Measurements from ENCODE around the gene LTO1.
A peak's percentile ranks its signal among the peaks of the same experiment; 100 is the strongest.

LTO1 gene

DNA sequence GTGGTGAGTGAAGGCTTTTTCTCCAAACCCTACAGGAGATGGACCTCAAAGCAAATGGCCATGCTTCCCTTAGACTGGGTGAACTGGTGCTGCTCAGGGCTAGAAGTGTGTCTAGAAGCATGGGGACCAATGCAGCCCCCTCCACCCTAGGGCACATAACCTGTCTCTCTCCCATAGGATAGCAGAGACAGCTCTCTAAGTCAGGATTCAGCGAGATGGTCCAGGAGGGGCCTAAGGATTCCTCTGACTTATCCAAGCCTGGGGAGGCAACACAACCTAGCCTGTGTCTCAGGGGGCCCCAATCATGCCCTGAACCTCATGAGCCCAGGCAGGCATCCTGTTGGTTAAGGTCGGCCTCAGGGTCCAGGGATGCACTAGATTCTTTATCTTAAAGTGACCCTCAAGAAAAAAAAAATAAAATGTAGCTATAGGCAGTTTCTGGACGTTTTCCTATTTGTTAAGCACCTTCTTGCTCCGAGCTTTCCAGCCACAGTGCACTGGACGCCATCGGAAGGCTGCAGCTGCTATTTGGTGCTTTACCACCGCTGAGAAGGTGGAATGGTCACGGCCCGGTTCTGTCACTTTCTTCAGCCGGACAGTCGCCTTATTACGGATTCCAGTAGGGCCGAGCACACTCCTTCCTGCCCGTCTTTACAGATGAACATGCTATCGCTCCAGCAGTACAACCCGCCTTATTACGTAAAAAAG is 39.2 kb downstream of the LTO1 start:
- H3K4me3 ChIP-seq (ENCODE audit: low read depth, low read length), result peak overlapping the region; percentile 41
- in situ Hi-C loops (cut with HindIII; ENCODE audit: low pct_ligation_motif_present, low sequenced_read_pairs), result no loop called here
- TF ChIP-seq, protein P1, sequence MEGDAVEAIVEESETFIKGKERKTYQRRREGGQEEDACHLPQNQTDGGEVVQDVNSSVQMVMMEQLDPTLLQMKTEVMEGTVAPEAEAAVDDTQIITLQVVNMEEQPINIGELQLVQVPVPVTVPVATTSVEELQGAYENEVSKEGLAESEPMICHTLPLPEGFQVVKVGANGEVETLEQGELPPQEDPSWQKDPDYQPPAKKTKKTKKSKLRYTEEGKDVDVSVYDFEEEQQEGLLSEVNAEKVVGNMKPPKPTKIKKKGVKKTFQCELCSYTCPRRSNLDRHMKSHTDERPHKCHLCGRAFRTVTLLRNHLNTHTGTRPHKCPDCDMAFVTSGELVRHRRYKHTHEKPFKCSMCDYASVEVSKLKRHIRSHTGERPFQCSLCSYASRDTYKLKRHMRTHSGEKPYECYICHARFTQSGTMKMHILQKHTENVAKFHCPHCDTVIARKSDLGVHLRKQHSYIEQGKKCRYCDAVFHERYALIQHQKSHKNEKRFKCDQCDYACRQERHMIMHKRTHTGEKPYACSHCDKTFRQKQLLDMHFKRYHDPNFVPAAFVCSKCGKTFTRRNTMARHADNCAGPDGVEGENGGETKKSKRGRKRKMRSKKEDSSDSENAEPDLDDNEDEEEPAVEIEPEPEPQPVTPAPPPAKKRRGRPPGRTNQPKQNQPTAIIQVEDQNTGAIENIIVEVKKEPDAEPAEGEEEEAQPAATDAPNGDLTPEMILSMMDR (IDR thresholded peaks at IDR 0.05; ENCODE audit: low read depth, low read length, missing control alignments), result no peak
- H3K27me3 ChIP-seq (replicated peaks), result no peaks in the 10 kb centered on the region
- no peak for DNase-seq
- H3K36me3 ChIP-seq (replicated peaks), result no peaks in the 10 kb centered on the region
- H3K27ac ChIP-seq, result no peak overlapping the region

DNA sequence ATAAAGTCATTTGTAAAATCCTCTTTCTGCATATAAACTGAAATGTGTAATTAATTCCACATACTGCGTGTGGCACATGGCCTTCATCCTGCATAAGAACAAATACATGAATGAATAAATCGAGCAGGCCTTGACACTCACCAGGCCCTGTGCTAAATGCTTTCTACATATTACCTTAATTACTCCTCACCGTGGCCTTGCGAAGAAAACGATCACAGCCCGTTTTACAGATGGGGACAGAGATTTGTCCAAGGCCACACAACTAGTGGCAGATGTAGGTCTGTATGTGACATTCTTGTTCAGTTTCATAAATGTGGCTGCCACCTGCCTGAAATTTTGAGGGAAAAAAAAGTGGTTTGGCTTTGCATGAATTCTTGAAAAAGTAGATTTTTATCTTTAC is 40.0 kb downstream of the LTO1 start:
- DNase-seq, result no peak
- Histone ChIP-seq H3K27ac (no peak overlapping the region), H3K27me3 (replicated peaks) (no peaks in the 10 kb centered on the region), H3K36me3 (replicated peaks) (no peaks in the 10 kb centered on the region), H3K4me3 (ENCODE audit: low read depth, low read length) (no peak overlapping the region)
- in situ Hi-C loops (cut with HindIII; ENCODE audit: low pct_ligation_motif_present, low sequenced_read_pairs), result no loop called here
- TF ChIP-seq, protein P1 (IDR thresholded peaks at IDR 0.05; ENCODE audit: low read depth, low read length, missing control alignments), result no peak

DNA sequence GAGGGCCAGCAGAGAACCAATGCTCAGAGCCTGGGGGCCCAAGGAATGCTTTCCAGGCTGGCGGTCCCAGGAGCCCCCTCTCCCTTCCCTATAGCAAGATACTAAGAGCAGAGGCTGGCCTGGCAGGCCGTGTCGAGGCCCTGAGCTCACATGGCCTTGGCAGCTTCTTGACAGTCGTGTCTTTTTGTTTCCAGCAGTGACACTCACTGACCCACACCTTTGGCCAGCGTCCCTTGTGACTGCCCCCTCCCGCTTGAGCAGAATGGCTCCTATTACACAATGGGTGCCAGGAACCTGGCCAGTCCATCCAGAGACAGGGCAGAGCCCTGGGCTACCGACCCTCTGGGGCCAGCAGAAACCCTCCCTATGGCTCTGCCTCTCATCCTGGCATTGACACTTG is 40.6 kb downstream of the LTO1 start:
- Histone ChIP-seq H3K4me3 (ENCODE audit: low read depth, low read length) (no peak overlapping the region), H3K36me3 (replicated peaks) (no peaks in the 10 kb centered on the region), H3K27me3 (replicated peaks) (no peaks in the 10 kb centered on the region), H3K27ac (no peak overlapping the region)
- TF ChIP-seq, protein P1 (IDR thresholded peaks at IDR 0.05; ENCODE audit: low read depth, low read length, missing control alignments), result no peak
- in situ Hi-C loops (cut with HindIII; ENCODE audit: low pct_ligation_motif_present, low sequenced_read_pairs), result no loop called here
- DNase-seq, result no peak

DNA sequence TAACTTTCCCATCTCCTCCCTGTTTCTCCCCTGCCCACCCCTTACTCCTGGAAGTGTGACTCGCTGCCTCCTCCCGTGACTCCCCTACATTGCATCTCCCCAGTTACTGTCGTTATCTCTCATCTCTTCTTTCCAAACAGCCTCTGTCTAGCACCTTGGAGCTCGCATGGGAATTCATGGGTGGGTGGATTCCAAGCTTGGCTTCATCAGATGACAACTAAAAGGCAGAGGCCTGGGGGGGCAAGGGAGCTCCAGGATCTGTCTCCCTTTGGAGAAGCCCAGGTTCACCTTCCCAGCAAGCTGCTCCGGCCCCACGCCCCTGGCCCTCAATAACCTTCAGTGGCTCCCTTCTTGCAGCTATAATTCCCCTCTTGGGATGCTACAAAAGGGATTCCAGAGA is 41.1 kb downstream of the LTO1 start:
- H3K36me3 ChIP-seq (replicated peaks), result no peaks in the 10 kb centered on the region
- DNase-seq, result no peak
- no peak overlapping the region for H3K27ac ChIP-seq
- H3K27me3 ChIP-seq (replicated peaks), result no peaks in the 10 kb centered on the region
- TF ChIP-seq, protein P1 (IDR thresholded peaks at IDR 0.05; ENCODE audit: low read depth, low read length, missing control alignments), result no peak
- no peak overlapping the region for H3K4me3 ChIP-seq (ENCODE audit: low read depth, low read length)
- in situ Hi-C loops (cut with HindIII; ENCODE audit: low pct_ligation_motif_present, low sequenced_read_pairs), result no loop called here

DNA sequence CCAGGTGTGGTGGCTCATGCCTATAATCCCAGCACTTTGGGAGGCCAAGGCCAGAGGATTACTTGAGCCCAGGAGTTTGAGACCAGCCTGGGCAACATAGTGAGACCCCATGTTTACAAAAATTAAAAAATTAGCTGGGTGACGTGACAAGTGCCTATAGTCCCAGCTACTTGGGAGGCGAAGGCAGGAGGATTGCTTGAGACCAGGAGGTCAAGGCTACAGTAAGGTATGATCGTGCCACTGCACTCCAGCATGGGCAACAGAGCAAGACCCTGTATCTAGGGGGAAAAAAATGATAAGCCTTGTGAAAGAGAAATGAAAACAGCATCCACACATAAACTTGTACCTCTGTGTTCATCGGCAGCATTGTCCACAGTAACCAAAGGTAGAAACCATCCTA is 42.3 kb downstream of the LTO1 start:
- no peak for DNase-seq
- H3K27me3 ChIP-seq (replicated peaks), result no peaks in the 10 kb centered on the region
- no peak overlapping the region for H3K4me3 ChIP-seq (ENCODE audit: low read depth, low read length)
- in situ Hi-C loops (cut with HindIII; ENCODE audit: low pct_ligation_motif_present, low sequenced_read_pairs), result no loop called here
- TF ChIP-seq, protein P1 (IDR thresholded peaks at IDR 0.05; ENCODE audit: low read depth, low read length, missing control alignments), result no peak
- H3K27ac ChIP-seq, result no peak overlapping the region
- H3K36me3 ChIP-seq (replicated peaks), result no peaks in the 10 kb centered on the region

DNA sequence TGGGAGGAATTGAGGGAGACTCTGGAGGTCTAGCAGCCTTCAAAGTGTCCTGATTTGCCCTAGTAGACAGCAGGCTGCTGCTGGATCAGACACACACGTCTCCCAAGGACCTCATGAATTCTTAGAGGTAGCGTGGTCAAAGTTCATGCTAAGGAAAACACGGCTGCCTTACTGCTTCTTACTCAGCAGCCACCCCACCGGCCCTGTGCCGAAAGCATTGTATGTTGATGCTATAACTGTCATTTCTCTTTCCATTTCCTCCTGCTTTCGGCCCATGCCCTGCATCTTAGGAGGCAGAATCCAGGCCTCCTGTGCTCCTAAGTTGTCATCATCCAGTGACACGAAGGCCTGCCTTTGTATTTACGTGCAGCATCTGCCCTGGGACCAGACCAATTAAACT is 44.7 kb downstream of the LTO1 start:
- H3K36me3 ChIP-seq (replicated peaks), result no peaks in the 10 kb centered on the region
- H3K4me3 ChIP-seq (ENCODE audit: low read depth, low read length), result no peak overlapping the region
- H3K27me3 ChIP-seq (replicated peaks), result no peaks in the 10 kb centered on the region
- no peak overlapping the region for H3K27ac ChIP-seq
- no peak for DNase-seq
- TF ChIP-seq, protein P1 (IDR thresholded peaks at IDR 0.05; ENCODE audit: low read depth, low read length, missing control alignments), result no peak
- in situ Hi-C loops (cut with HindIII; ENCODE audit: low pct_ligation_motif_present, low sequenced_read_pairs), result no loop called here

Measured in brain microvascular endothelial cell (primary cell).